GM03348 (cell line): Measurements from ENCODE around the gene SKAP1.

ENCODE experiments used
- DNase-seq: peaks from one replicate; pipeline ENCODE4 v3.0.0; 2012; ENCODE audit warnings: low spot score

The SKAP1 gene

GRCh38 chr17:48175692-48176470 is 254.1 kb downstream of the SKAP1 start:
- peak; percentile 62 for DNase-seq

GRCh38 chr17:48174833-48175523 is 255.0 kb downstream of the SKAP1 start:
- DNase-seq: no peak

- DNase-seq: no peak
Measured at GRCh38 chr17:48173191-48173984, 256.6 kb downstream of the SKAP1 start.

GRCh38 chr17:48169926-48170325 is 260.1 kb downstream of the SKAP1 start:
- DNase-seq: no peak

- DNase-seq: no peak
Measured at GRCh38 chr17:48163809-48164208, 266.2 kb downstream of the SKAP1 start.

GRCh38 chr17:48162946-48163506 is 267.0 kb downstream of the SKAP1 start:
- no peak for DNase-seq

- no peak for DNase-seq
Measured at GRCh38 chr17:48162306-48162934, 267.6 kb downstream of the SKAP1 start.

- DNase-seq: no peak
Measured at GRCh38 chr17:48161127-48161905, 268.7 kb downstream of the SKAP1 start.

GRCh38 chr17:48160177-48161081 is 269.6 kb downstream of the SKAP1 start:
- no peak for DNase-seq

GRCh38 chr17:48159232-48159631 is 270.8 kb downstream of the SKAP1 start:
- DNase-seq: no peak

- DNase-seq: no peak
Measured at GRCh38 chr17:48155889-48156611, 274.0 kb downstream of the SKAP1 start.

GRCh38 chr17:48153691-48154358 is 276.2 kb downstream of the SKAP1 start:
- peak; percentile 73 for DNase-seq

GRCh38 chr17:48152289-48152688 is 277.7 kb downstream of the SKAP1 start:
- DNase-seq: no peak

- no peak for DNase-seq
Measured at GRCh38 chr17:48151220-48151619, 278.8 kb downstream of the SKAP1 start.

- DNase-seq: no peak
Measured at GRCh38 chr17:48150597-48151001, 279.4 kb downstream of the SKAP1 start.

- DNase-seq: no peak
Measured at GRCh38 chr17:48149787-48150463, 280.1 kb downstream of the SKAP1 start.

GRCh38 chr17:48148854-48149786 is 280.9 kb downstream of the SKAP1 start:
- no peak for DNase-seq
